ENCODE data around the gene FAM3D. TPM values are rescaled to one million over a fixed set of nuclear protein-coding genes. Genes with fewer than 3 reads are reported as not detected.

FAM3D gene
- total and polyA plus RNA-seq, 4 donors: 0.09 TPM; not detected in 3

- no peak overlapping the region for H3K4me3 ChIP-seq (ENCODE audit: low read depth in 1 of 3, low read length in 3 of 3)
- 20% methylated on average over 44 of the region's 44 CpGs for WGBS
- DNase-seq (ENCODE audit: low spot score): no peak
- H3K9me3 ChIP-seq (ENCODE audit: control insufficient read depth in 4 of 4, low read length in 3 of 4): no peaks in the 10 kb centered on the region
- H3K27me3 ChIP-seq (ENCODE audit: control insufficient read depth in 4 of 4, insufficient read depth in 4 of 4, low read length in 3 of 4): no peaks in the 10 kb centered on the region
- H3K4me1 ChIP-seq (ENCODE audit: control insufficient read depth in 4 of 4, insufficient read depth in 4 of 4, low read length in 3 of 4): peaks cover 3 to 10% (median 6%) of the 10 kb centered on the region in 4 donors
- TF ChIP-seq JUND (IDR thresholded peaks at IDR 0.05) (no peak), YY1 (IDR thresholded peaks at IDR 0.05) (no peak), NR2F2 (IDR thresholded peaks at IDR 0.05) (no peak), HNF4G (IDR thresholded peaks at IDR 0.05) (no peak), SP1 (IDR thresholded peaks at IDR 0.05) (no peak), RAD21 (IDR thresholded peaks at IDR 0.05) (no peak), GABPA (IDR thresholded peaks at IDR 0.05 in 1 of 2, conservative IDR thresholded peaks at IDR 0.05 in 1 of 2) (no peak), EGR1 (IDR thresholded peaks at IDR 0.05; ENCODE audit: low read depth in 2 of 2) (no peak), TAF1 (conservative IDR thresholded peaks at IDR 0.05) (no peak), REST (IDR thresholded peaks at IDR 0.05) (no peak), FOXA2 (IDR thresholded peaks at IDR 0.05) (no peak), CTCF (IDR thresholded peaks at IDR 0.05; ENCODE audit: low read depth, low read length, missing input control) (no peak), RXRA (IDR thresholded peaks at IDR 0.05) (no peak), MAX (IDR thresholded peaks at IDR 0.05) (no peak)
- H3K27ac ChIP-seq (ENCODE audit: low read depth in 1 of 2, low read length in 2 of 2): no peak overlapping the region
- H3K36me3 ChIP-seq (ENCODE audit: control insufficient read depth in 4 of 4, insufficient read depth in 3 of 4, low read depth in 1 of 4, low read length in 3 of 4): no peaks in the 10 kb centered on the region
- no peak overlapping the region for H3K9ac ChIP-seq (ENCODE audit: low read depth in 1 of 2, low read length in 2 of 2)
Observed at GRCh38 chr3:58586776-58587192, 79.8 kb downstream of the FAM3D start.

GRCh38 chr3:58585994-58586393 lies 80.6 kb downstream of the FAM3D start:
- Histone ChIP-seq H3K9ac (ENCODE audit: low read depth in 1 of 2, low read length in 2 of 2) (no peak overlapping the region), H3K4me1 (ENCODE audit: control insufficient read depth in 4 of 4, insufficient read depth in 4 of 4, low read length in 3 of 4) (peaks cover 3 to 10% (median 6%) of the 10 kb centered on the region in 4 donors), H3K27me3 (ENCODE audit: control insufficient read depth in 4 of 4, insufficient read depth in 4 of 4, low read length in 3 of 4) (no peaks in the 10 kb centered on the region), H3K9me3 (ENCODE audit: control insufficient read depth in 4 of 4, low read length in 3 of 4) (no peaks in the 10 kb centered on the region), H3K4me3 (ENCODE audit: low read depth in 1 of 3, low read length in 3 of 3) (no peak overlapping the region), H3K36me3 (ENCODE audit: control insufficient read depth in 4 of 4, insufficient read depth in 3 of 4, low read depth in 1 of 4, low read length in 3 of 4) (no peaks in the 10 kb centered on the region), H3K27ac (ENCODE audit: low read depth in 1 of 2, low read length in 2 of 2) (no peak overlapping the region)
- 73% methylated on average over 6 of the region's 8 CpGs for WGBS
- TF ChIP-seq FOXA2 (IDR thresholded peaks at IDR 0.05): no peak
- TF ChIP-seq FOXA1 (IDR thresholded peaks at IDR 0.05): no peak
- TF ChIP-seq HNF4G (IDR thresholded peaks at IDR 0.05): no peak
- TF ChIP-seq MAX (IDR thresholded peaks at IDR 0.05): no peak
- TF ChIP-seq HNF4A (conservative IDR thresholded peaks at IDR 0.05): no peak
- TF ChIP-seq EGR1 (IDR thresholded peaks at IDR 0.05; ENCODE audit: low read depth in 2 of 2): no peak
- TF ChIP-seq TAF1 (conservative IDR thresholded peaks at IDR 0.05): no peak
- no peak for TF ChIP-seq GABPA (IDR thresholded peaks at IDR 0.05 in 1 of 2, conservative IDR thresholded peaks at IDR 0.05 in 1 of 2)
- TF ChIP-seq ZBTB33 (IDR thresholded peaks at IDR 0.05): no peak
- no peak for TF ChIP-seq JUND (IDR thresholded peaks at IDR 0.05)
- no peak for TF ChIP-seq YY1 (IDR thresholded peaks at IDR 0.05)
- DNase-seq (ENCODE audit: low spot score): no peak
